Keratinocyte (primary cell): ENCODE results near the gene ARHGAP11B.
A peak's percentile ranks its signal among the peaks of the same experiment; 100 is the strongest.
"Not testable (repeated sequence)": the region's sequence is repeated elsewhere in the genome, so short reads cannot be mapped to it uniquely, and the experiment has no call there.

Source experiments
- DNase-seq: peaks from one replicate; pipeline ENCODE4 v3.0.0-alpha.2; 2011; ENCODE audit warnings: low read depth, missing footprints, low spot score
- FAIRE-seq: peaks from 2 replicates; lab custom pipeline; 2011; peaks lifted over from hg19 to GRCh38; lab: Jason Lieb, UNC
- H2AFZ ChIP-seq: 2 replicates; pipeline ENCODE4 v1.6.0; 2012; ENCODE audit warnings: low read length, control low read depth, inconsistent platforms; ENCODE audit not compliant: control insufficient read depth
- H3K27ac ChIP-seq: 2 replicates; pipeline ENCODE4 v1.5.1; 2011; ENCODE audit warnings: low read length; ENCODE audit not compliant: control insufficient read depth, insufficient read depth
- H3K27me3 ChIP-seq: 3 replicates; pipeline ENCODE4 v1.6.0; 2011; ENCODE audit warnings: low read length; ENCODE audit not compliant: control insufficient read depth, insufficient read depth; ENCODE audit errors: extremely low read depth
- H3K36me3 ChIP-seq, 2 experiments: 2 replicates in 1 of 2; 3 replicates in 1 of 2; pipeline ENCODE4 v1.5.1; 2011; ENCODE audit warnings: low read length in 2 of 2, mild to moderate bottlenecking in 1 of 2; ENCODE audit not compliant: control insufficient read depth in 2 of 2, insufficient read depth in 2 of 2; ENCODE audit errors: extremely low read depth in 1 of 2
- H3K4me1 ChIP-seq: 3 replicates; pipeline ENCODE4 v1.5.1; 2011; ENCODE audit warnings: low read length; ENCODE audit not compliant: control insufficient read depth, insufficient read depth; ENCODE audit errors: extremely low read depth
- H3K4me2 ChIP-seq: 3 replicates; pipeline ENCODE4 v1.6.0; 2011; ENCODE audit warnings: low read depth, low read length; ENCODE audit not compliant: control insufficient read depth, insufficient read depth; ENCODE audit errors: extremely low read depth
- H3K4me3 ChIP-seq, 3 experiments: fragments of 200-600 bp in 1 of 3; sonication (generic) in 1 of 3; 2 replicates in 2 of 3; 3 replicates in 1 of 3; pipeline ENCODE4 v1.5.1; 2011 to 2016; ENCODE audit warnings: low read length in 3 of 3, mild to moderate bottlenecking in 3 of 3, control low read depth in 2 of 3, inconsistent platforms in 1 of 3, low read depth in 1 of 3, mixed read lengths in 1 of 3, mixed run types in 1 of 3, moderate library complexity in 1 of 3; ENCODE audit not compliant: control insufficient read depth in 2 of 3, insufficient read depth in 2 of 3; ENCODE audit errors: extremely low read depth in 1 of 3
- H3K79me2 ChIP-seq: 2 replicates; pipeline ENCODE4 v1.6.0; 2012; ENCODE audit warnings: low read length; ENCODE audit not compliant: control insufficient read depth, insufficient read depth
- H3K9ac ChIP-seq: 3 replicates; pipeline ENCODE4 v1.6.0; 2011; ENCODE audit warnings: low read length; ENCODE audit not compliant: control insufficient read depth, insufficient read depth; ENCODE audit errors: extremely low read depth
- H3K9me1 ChIP-seq: 3 replicates; pipeline ENCODE4 v1.6.0; 2011; ENCODE audit warnings: low read length; ENCODE audit not compliant: control insufficient read depth, insufficient read depth; ENCODE audit errors: extremely low read depth
- H3K9me3 ChIP-seq: 2 replicates; pipeline ENCODE4 v1.5.1; 2012; ENCODE audit warnings: low read depth, low read length; ENCODE audit not compliant: control insufficient read depth
- H4K20me1 ChIP-seq: 3 replicates; pipeline ENCODE4 v1.6.0; 2011; ENCODE audit warnings: low read length; ENCODE audit not compliant: control insufficient read depth, insufficient read depth; ENCODE audit errors: extremely low read depth
- dilution Hi-C: fragments of 300-500 bp; cut with MboI; formaldehyde crosslinking; loops from one replicate; pipeline ENCODE4 v1.7.0; 2020; ENCODE audit warnings: low sequenced_read_pairs; ENCODE audit not compliant: extremely low pct_ligation_motif_present

ARHGAP11B gene

GRCh38 chr15:30603796-30604195, 22.1 kb upstream of the ARHGAP11B start, which contains the start of gene GOLGA8H:
Gene GOLGA8H, plus strand, starts transcription at chr15:30604028. Its CDS starts 98 bp downstream, at chr15:30604126.
- FAIRE-seq, dilution Hi-C loops: not testable (repeated sequence)

GRCh38 chr15:30612271-30612670, 13.7 kb upstream of the ARHGAP11B start:
- H3K9ac ChIP-seq, H3K9me3 ChIP-seq, H3K27ac ChIP-seq, dilution Hi-C loops, H4K20me1 ChIP-seq, FAIRE-seq, H3K36me3 ChIP-seq, H2AFZ ChIP-seq, H3K4me2 ChIP-seq, H3K4me1 ChIP-seq, H3K27me3 ChIP-seq, H3K4me3 ChIP-seq, H3K79me2 ChIP-seq, DNase-seq, H3K9me1 ChIP-seq: not testable (repeated sequence)

More at GRCh38 chr15:30603796-30604195, 22.1 kb upstream of the ARHGAP11B start, which contains the start of gene GOLGA8H:
- not testable (repeated sequence) for H3K9me1 ChIP-seq, DNase-seq, H3K27ac ChIP-seq, H3K9me3 ChIP-seq, H3K9ac ChIP-seq, H2AFZ ChIP-seq, H3K4me2 ChIP-seq, H3K27me3 ChIP-seq, H3K4me1 ChIP-seq, H3K79me2 ChIP-seq, H3K36me3 ChIP-seq, H4K20me1 ChIP-seq, H3K4me3 ChIP-seq

- DNase-seq, dilution Hi-C loops: not testable (repeated sequence)
Observed at GRCh38 chr15:30621342-30621741, 4.6 kb upstream of the ARHGAP11B start.

GRCh38 chr15:30626194-30626565, 252 bp downstream of the ARHGAP11B start:
- DNase-seq, dilution Hi-C loops, H4K20me1 ChIP-seq, H3K4me1 ChIP-seq, H3K36me3 ChIP-seq, FAIRE-seq, H3K9me1 ChIP-seq, H3K9me3 ChIP-seq, H3K27me3 ChIP-seq: not testable (repeated sequence)
- peaks cover 34% of the 10 kb centered on the region for H3K79me2 ChIP-seq
- peak overlapping the region; percentile 85 for H3K27ac ChIP-seq
- H3K4me3 ChIP-seq = peak overlapping the region; percentile 52 to 84 (median 72)
- H3K4me2 ChIP-seq = peak overlapping the region; percentile 64
- H2AFZ ChIP-seq = peak overlapping the region; percentile 79
- peak overlapping the region; percentile 85 for H3K9ac ChIP-seq

More at GRCh38 chr15:30621342-30621741, 4.6 kb upstream of the ARHGAP11B start:
- H2AFZ ChIP-seq, H3K9me1 ChIP-seq, H4K20me1 ChIP-seq, H3K4me1 ChIP-seq, H3K27ac ChIP-seq, H3K79me2 ChIP-seq, H3K9me3 ChIP-seq, H3K4me3 ChIP-seq, H3K27me3 ChIP-seq, H3K36me3 ChIP-seq, H3K4me2 ChIP-seq, H3K9ac ChIP-seq: not testable (repeated sequence)
- FAIRE-seq = peak; percentile 81

- peaks cover 36% of the 10 kb centered on the region for H3K79me2 ChIP-seq
- H3K4me1 ChIP-seq, DNase-seq, H4K20me1 ChIP-seq, H3K9me1 ChIP-seq, H3K9me3 ChIP-seq, H2AFZ ChIP-seq, H3K27me3 ChIP-seq, FAIRE-seq, H3K36me3 ChIP-seq, dilution Hi-C loops: not testable (repeated sequence)
- H3K9ac ChIP-seq = peak overlapping the region; percentile 85
- H3K4me3 ChIP-seq = peak overlapping the region; percentile 52 to 84 (median 72)
- H3K27ac ChIP-seq = peak overlapping the region; percentile 85
- H3K4me2 ChIP-seq = peak overlapping the region; percentile 64
Observed at GRCh38 chr15:30626632-30627031, 704 bp downstream of the ARHGAP11B start.
